OCI-LY3 (cell line): Measurements from ENCODE around the gene NCOR2.

ENCODE experiments used
- CTCF ChIP-seq: fragments of 200-600, 300-600 bp; sonication (generic); IDR thresholded peaks from 2 replicates; pipeline ENCODE4 v1.5.1; 2014; ENCODE audit warnings: antibody characterized with exemption, low read length, low read depth
- EZH2phosphoT487 ChIP-seq: fragments of 200-600 bp; shearing (Covaris generic); IDR thresholded peaks from 2 replicates; pipeline ENCODE4 v1.6.1; 2018; ENCODE audit warnings: antibody characterized with exemption, mixed run types, low read depth

- TF ChIP-seq CTCF (no peak), EZH2phosphoT487 (no peak)
Observed at GRCh38 chr12:124564232-124564958, 3.0 kb downstream of the NCOR2 start.
